Motor neuron (in vitro differentiated cells): ENCODE data around the gene PCDHGB5. TPM values are rescaled to one million over a fixed set of nuclear protein-coding genes. Genes with fewer than 3 reads are reported as not detected.
A peak's percentile ranks its signal among the peaks of the same experiment; 100 is the strongest.
"Not testable (repeated sequence)": the region's sequence is repeated elsewhere in the genome, so short reads cannot be mapped to it uniquely, and the experiment has no call there.

Source experiments
- ATAC-seq, 8 experiments: fragments of 200-7000 bp; cut with Tn5 transposase; replicated peaks in 6 of 8; 2 replicates each; pipeline ENCODE4 v1.8.0; 2021; ENCODE audit warnings: mild to moderate bottlenecking in 8 of 8, moderate library complexity in 8 of 8
- H3K27ac ChIP-seq, 2 donors: fragments of 250-450 bp; sonication (Bioruptor Pico); 2 replicates each; pipeline ENCODE4 v1.9.0; 2021; ENCODE audit warnings: antibody characterized with exemption in 2 of 2, mild to moderate bottlenecking in 2 of 2, moderate library complexity in 1 of 2
- H3K4me1 ChIP-seq, 2 donors: fragments of 250-450 bp; sonication (Bioruptor Pico); replicated peaks in 1 of 2; 2 replicates each; pipeline ENCODE4 v1.6.1; 2021; ENCODE audit warnings: antibody characterized with exemption in 2 of 2, mild to moderate bottlenecking in 2 of 2, moderate library complexity in 1 of 2
- H3K4me3 ChIP-seq, 5 donors: fragments of 250-450 bp; sonication (Bioruptor Pico); 2 replicates each; pipeline ENCODE4 v1.9.0; 2021; ENCODE audit warnings: antibody characterized with exemption in 5 of 5, mild to moderate bottlenecking in 5 of 5, moderate library complexity in 4 of 5
- WGBS, 10 experiments: fragments of 450-650 bp; shearing (Covaris generic); methylation state at CpG; one replicate each; pipeline ENCODE4 v1.0.0; 2022; 5-methylcytosine and 5-hydroxymethylcytosine counted together
- in situ Hi-C, 9 experiments: fragments of 400-800 bp; cut with MboI; loops; one replicate each; pipeline ENCODE4 v1.15.0; 2021; ENCODE audit warnings: low sequenced_read_pairs in 9 of 9, low pct_unique_long_range_greater_than_20kb in 2 of 9; ENCODE audit not compliant: unreplicated experiment in 9 of 9
- total RNA-seq, 8 experiments: library from RNA; unstranded; fragments of 300-600 nt; gene quantifications; 2 replicates each; pipeline versions ENCODE4 v1.2.3 to v1.2.4, GENCODE V29; 2022

The PCDHGB5 gene
- total RNA-seq, 8 experiments from 2014 or later: 0.05 to 11.4 (median 0.83) TPM

DNA sequence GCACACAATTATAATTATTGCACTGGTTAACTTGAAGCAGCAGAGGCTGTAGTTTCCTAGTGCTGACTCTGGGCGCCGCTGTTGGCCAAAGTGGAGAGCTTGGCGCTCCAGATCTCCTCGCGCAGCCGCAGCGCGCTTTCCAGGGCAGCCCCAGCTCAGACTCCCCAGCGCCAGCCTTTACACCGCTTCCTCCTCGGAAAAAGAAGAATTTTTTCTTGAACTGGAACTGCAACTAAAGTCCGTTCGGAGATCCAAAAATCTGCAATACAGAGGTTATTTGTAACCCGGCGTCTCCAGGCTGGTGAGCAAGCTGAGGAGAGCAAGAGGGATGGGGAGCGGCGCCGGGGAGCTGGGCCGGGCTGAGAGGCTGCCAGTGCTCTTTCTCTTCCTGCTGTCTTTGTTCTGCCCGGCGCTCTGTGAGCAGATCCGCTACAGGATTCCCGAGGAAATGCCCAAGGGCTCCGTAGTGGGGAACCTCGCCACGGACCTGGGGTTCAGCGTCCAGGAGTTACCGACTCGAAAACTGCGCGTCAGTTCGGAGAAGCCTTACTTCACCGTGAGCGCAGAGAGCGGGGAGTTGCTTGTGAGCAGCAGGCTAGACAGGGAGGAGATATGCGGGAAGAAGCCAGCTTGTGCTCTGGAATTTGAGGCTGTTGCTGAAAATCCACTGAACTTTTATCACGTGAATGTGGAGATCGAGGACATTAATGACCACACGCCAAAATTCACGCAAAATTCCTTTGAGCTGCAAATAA, 10.0 kb upstream of the PCDHGB5 start, which contains the start of gene PCDHGB4:
Gene PCDHGB4 (plus strand): TSS at position 142 of the 755 bp plus-strand sequence. CDS start 187 bp downstream, at position 329.
- in situ Hi-C loops, H3K27ac ChIP-seq, H3K4me1 ChIP-seq: not testable (repeated sequence)
- 0 to 82% (median 48%) methylated on average over 2 to 12 of the region's 40 CpGs; no CpG with 5 or more reads in 4 of the 10 experiments for WGBS, 10 experiments
- ATAC-seq: peak in 5 of 8 experiments; percentile 60 to 99 (median 74)
- H3K4me3 ChIP-seq: peak within 1 kb of the TSS in 1 of 5 donors; percentile 46

DNA sequence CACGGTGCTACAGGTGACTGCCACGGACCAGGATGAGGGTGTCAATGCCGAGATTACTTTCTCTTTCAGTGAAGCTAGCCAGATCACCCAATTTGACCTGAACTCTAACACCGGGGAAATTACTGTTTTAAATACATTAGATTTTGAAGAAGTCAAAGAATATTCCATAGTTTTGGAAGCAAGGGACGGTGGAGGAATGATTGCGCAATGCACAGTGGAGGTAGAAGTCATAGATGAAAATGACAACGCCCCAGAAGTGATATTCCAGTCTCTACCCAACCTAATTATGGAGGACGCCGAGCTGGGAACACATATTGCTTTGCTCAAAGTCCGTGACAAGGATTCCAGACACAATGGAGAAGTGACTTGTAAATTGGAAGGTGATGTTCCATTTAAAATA, 9.1 kb upstream of the PCDHGB5 start:
- in situ Hi-C loops: no loop called here
- 27 to 100% (median 84%) methylated on average over 3 to 9 of the region's 10 CpGs for WGBS, 10 experiments
- Histone ChIP-seq H3K4me3 (peak overlapping the region in 1 of 5 donors; percentile 24), H3K4me1 (no peaks in the 10 kb centered on the region), H3K27ac (no peak overlapping the region)
- no peak for ATAC-seq

DNA sequence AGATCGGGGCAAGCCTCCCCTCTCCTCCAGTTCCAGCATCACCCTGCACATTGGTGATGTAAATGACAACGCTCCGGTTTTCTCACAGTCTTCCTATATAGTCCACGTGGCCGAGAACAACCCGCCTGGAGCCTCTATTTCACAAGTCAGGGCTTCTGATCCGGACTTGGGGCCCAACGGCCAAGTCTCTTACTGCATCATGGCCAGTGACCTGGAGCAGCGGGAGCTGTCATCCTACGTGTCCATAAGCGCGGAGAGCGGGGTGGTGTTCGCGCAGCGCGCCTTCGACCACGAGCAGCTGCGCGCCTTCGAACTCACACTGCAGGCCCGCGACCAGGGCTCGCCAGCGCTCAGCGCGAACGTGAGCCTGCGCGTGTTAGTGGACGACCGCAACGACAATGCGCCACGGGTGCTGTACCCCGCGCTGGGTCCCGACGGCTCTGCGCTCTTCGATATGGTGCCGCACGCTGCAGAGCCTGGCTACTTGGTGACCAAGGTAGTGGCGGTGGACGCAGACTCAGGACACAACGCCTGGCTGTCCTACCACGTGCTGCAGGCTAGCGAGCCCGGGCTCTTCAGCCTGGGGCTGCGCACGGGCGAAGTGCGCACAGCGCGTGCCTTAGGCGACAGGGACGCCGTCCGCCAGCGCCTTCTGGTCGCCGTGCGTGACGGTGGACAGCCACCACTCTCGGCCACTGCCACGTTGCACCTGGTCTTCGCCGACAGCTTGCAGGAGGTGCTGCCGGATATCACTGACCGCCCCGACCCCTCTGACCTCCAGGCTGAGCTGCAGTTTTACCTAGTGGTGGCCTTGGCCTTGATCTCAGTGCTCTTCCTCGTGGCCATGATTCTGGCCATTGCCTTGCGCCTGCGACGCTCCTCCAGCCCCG, 8.3 kb upstream of the PCDHGB5 start:
- 18 to 100% (median 92%) methylated on average over 2 to 53 of the region's 77 CpGs; no CpG with 5 or more reads in 4 of the 10 experiments for WGBS, 10 experiments
- no peaks in the 10 kb centered on the region for H3K4me1 ChIP-seq
- no peak for ATAC-seq
- H3K27ac ChIP-seq: no peak overlapping the region
- in situ Hi-C loops: no loop called here
- no peak overlapping the region for H3K4me3 ChIP-seq

DNA sequence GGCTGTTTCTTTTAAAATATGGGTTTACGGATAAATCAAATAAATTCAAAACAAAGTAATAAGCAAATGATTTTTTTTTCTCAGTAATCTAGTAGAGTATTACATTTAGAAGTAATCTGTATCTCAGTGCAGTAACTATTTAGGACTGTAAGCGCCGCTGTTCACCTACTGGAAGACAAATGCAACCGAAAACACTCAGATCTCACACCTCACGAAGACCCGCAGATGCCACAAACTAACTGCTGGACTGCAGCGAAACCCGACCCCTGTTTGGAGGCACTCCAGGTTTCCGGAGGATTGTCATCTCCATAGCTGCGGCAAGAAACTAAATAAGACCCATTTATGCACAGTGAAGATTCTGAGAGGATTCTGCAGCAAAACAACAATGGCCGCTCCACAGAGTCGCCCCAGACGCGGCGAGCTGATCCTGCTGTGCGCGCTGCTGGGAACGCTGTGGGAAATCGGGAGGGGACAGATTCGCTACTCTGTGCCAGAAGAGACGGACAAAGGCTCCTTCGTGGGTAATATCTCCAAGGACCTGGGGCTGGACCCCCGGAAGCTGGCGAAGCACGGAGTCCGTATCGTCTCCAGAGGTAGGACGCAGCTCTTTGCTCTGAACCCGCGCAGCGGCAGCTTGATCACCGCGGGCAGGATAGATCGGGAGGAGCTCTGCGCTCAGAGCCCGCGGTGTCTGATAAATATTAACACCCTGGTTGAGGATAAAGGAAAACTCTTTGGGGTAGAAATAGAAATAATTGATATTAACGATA, 5.1 kb upstream of the PCDHGB5 start, which contains the start of gene PCDHGA8:
Gene PCDHGA8 (plus strand): TSS at position 205 of the 770 bp plus-strand sequence. CDS start 181 bp downstream, at position 386.
- in situ Hi-C loops: no loop called here
- H3K4me1 ChIP-seq: no peaks in the 10 kb centered on the region
- 15 to 96% (median 83%) methylated on average over 1 to 38 of the region's 38 CpGs for WGBS, 10 experiments
- no peak within 1 kb of the TSS for H3K27ac ChIP-seq
- no peak within 1 kb of the TSS for H3K4me3 ChIP-seq
- ATAC-seq: no peak

DNA sequence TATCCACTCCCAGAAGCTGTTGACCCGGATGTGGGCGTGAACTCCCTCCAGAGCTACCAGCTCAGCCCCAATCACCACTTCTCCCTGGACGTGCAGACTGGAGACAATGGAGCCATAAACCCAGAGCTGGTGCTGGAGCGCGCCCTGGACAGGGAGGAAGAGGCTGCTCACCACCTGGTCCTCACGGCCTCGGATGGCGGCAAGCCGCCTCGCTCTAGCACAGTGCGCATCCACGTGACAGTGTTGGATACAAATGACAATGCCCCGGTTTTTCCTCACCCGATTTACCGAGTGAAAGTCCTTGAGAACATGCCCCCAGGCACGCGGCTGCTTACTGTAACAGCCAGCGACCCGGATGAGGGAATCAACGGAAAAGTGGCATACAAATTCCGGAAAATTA, 4.5 kb upstream of the PCDHGB5 start:
- ATAC-seq: no peak
- Histone ChIP-seq H3K4me3 (no peak overlapping the region), H3K27ac (no peak overlapping the region), H3K4me1 (no peaks in the 10 kb centered on the region)
- WGBS, 10 experiments: 0 to 97% (median 90%) methylated on average over 2 to 18 of the region's 21 CpGs
- in situ Hi-C loops: no loop called here

DNA sequence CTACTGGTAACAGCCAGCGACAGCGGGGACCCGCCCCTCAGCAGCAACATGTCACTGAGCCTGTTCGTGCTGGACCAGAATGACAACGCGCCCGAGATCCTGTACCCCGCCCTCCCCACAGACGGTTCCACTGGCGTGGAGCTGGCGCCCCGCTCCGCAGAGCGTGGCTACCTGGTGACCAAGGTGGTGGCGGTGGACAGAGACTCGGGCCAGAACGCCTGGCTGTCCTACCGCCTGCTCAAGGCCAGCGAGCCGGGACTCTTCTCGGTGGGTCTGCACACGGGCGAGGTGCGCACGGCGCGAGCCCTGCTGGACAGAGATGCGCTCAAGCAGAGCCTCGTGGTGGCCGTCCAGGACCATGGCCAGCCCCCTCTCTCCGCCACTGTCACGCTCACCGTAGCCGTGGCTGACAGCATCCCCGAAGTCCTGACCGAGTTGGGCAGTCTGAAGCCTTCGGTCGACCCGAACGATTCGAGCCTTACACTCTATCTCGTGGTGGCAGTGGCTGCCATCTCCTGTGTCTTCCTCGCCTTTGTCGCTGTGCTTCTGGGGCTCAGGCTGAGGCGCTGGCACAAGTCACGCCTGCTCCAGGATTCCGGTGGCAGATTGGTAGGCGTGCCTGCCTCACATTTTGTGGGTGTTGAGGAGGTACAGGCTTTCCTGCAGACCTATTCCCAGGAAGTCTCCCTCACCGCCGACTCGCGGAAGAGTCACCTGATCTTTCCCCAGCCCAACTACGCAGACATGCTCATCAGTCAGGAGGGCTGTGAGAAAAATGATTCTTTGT, 3.2 kb upstream of the PCDHGB5 start:
- ATAC-seq, in situ Hi-C loops: not testable (repeated sequence)

DNA sequence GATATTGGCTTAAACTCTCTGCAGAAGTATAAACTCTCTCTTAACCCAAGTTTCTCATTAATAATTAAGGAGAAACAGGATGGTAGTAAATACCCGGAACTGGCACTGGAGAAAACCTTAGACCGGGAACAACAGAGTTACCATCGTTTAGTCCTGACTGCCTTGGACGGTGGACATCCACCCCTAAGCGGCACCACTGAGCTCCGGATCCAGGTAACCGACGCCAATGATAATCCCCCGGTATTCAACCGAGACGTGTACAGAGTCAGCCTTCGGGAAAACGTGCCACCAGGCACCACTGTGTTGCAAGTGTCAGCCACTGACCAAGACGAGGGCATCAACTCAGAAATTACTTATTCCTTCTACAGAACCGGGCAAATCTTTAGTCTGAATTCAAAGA, 861 bp downstream of the PCDHGB5 start:
- no peak overlapping the region for H3K27ac ChIP-seq
- no peak for ATAC-seq

More for the DNA sequence above, 3.2 kb upstream of the PCDHGB5 start:
- H3K4me3 ChIP-seq, H3K27ac ChIP-seq, H3K4me1 ChIP-seq: not testable (repeated sequence)
- 60 to 100% (median 88%) methylated on average over 1 to 12 of the region's 53 CpGs; no CpG with 5 or more reads in 4 of the 10 experiments for WGBS, 10 experiments

DNA sequence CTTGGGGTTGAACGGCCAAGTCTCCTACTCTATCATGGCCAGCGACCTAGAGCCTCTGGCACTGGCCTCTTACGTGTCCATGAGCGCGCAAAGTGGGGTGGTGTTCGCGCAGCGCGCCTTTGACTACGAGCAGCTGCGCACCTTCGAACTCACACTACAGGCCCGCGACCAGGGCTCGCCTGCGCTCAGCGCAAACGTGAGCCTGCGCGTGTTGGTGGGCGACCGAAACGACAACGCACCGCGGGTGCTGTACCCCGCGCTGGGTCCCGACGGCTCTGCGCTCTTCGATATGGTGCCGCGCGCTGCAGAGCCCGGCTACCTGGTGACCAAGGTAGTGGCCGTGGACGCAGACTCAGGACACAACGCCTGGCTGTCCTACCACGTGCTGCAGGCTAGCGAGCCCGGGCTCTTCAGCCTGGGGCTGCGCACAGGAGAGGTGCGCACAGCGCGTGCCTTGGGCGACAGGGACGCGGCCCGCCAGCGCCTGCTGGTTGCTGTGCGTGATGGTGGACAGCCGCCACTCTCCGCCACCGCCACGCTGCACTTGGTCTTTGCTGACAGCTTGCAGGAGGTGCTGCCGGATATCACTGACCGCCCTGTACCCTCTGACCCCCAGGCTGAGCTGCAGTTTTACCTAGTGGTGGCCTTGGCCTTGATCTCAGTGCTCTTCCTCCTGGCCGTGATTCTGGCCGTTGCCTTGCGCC, 2.0 kb downstream of the PCDHGB5 start:
- H3K27ac ChIP-seq: no peak overlapping the region
- 20 to 100% (median 92%) methylated on average over 2 to 31 of the region's 61 CpGs; no CpG with 5 or more reads in 3 of the 10 experiments for WGBS, 10 experiments
- ATAC-seq: no peak
- in situ Hi-C loops: loop anchor here in 6 of 9 experiments (10.0 to 25.0 kb wide), 3 partner anchors 125 to 163 kb away; no protein-coding TSS in a partner anchor
- H3K4me1 ChIP-seq: no peaks in the 10 kb centered on the region
- H3K4me3 ChIP-seq: no peak overlapping the region

More for the DNA sequence above, 861 bp downstream of the PCDHGB5 start:
- H3K4me1 ChIP-seq: no peaks in the 10 kb centered on the region
- H3K4me3 ChIP-seq: no peak overlapping the region
- in situ Hi-C loops: no loop called here
- 12 to 96% (median 82%) methylated on average over 2 to 13 of the region's 15 CpGs; no CpG with 5 or more reads in 1 of the 10 experiments for WGBS, 10 experiments

DNA sequence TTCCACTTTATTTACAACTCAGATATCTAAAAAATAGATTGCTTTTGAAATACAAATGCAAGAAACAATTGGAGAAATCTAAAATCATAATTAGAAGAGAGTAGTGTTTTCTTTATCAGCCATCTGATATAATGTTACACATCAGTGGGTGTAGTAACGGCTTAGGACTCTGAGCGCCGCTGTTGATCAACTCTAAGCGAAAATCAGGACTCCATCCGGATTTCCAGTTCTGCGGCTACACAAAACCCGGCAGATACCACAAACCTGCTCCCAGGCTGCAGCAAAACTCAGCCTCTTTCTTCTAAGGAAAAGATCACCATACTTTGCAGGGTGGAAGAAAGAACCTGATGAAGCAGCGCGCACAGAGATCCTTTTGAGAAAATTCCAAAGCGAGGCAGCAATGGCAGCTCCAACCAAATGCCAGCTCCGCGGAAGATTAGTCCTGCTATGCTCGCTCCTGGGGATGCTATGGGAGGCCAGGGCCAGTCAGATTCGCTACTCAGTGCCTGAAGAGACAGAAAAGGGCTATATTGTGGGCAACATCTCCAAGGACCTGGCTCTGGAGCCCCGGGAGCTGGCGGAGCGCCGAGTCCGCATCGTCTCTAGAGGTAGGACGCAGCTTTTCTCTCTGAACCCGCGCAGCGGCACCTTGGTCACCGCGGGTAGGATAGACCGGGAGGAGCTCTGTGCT, 5.0 kb downstream of the PCDHGB5 start, which contains the start of gene PCDHGA9:
Gene PCDHGA9 (plus strand): TSS at position 226 of the 691 bp plus-strand sequence. CDS start 175 bp downstream, at position 401.
- Histone ChIP-seq H3K4me1 (no peaks in the 10 kb centered on the region), H3K4me3 (no peak within 1 kb of the TSS), H3K27ac (no peak within 1 kb of the TSS)
- ATAC-seq: peak in 2 of 8 experiments; percentile 68 to 88
- in situ Hi-C loops: loop anchor here in 6 of 9 experiments (10.0 to 25.0 kb wide), 3 partner anchors 122 to 160 kb away; no protein-coding TSS in a partner anchor
- WGBS, 10 experiments: 13 to 95% (median 80%) methylated on average over 3 to 26 of the region's 27 CpGs; no CpG with 5 or more reads in 1 of the 10 experiments

DNA sequence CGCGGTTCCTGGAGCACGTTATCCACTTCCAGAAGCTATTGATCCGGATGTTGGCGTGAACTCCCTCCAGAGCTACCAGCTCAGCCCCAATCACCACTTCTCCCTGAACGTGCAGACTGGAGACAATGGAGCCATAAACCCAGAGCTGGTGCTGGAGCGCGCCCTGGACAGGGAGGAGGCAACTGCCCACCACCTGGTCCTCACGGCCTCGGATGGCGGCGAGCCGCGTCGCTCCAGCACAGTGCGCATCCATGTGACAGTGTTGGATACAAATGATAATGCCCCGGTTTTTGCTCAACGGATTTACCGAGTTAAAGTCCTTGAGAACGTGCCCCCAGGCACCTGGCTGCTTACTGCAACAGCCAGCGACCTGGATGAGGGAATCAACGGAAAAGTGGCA, 5.6 kb downstream of the PCDHGB5 start:
- in situ Hi-C loops: loop anchor here in 6 of 9 experiments (10.0 to 25.0 kb wide), 3 partner anchors 121 to 159 kb away; no protein-coding TSS in a partner anchor
- WGBS, 10 experiments: 28 to 100% (median 90%) methylated on average over 1 to 21 of the region's 22 CpGs; no CpG with 5 or more reads in 1 of the 10 experiments
- Histone ChIP-seq H3K4me1 (no peaks in the 10 kb centered on the region), H3K4me3 (no peak overlapping the region), H3K27ac (no peak overlapping the region)
- no peak for ATAC-seq
